Occipital lobe (tissue), 2 donors: ENCODE results near the gene NUDT1. TPM values are rescaled to one million over a fixed set of nuclear protein-coding genes. Genes with fewer than 3 reads are reported as not detected.

Source experiments
- DNase-seq: peaks from one replicate; lab custom pipeline; 2025; lab: John Stamatoyannopoulos, UW
- total RNA-seq: library from RNA; depleted of rRNA; stranded (reverse); fragments of >200 nt; gene quantifications from one replicate; pipeline ENCODE4 v1.2.3, GENCODE V29; 2014

The NUDT1 gene
- total RNA-seq, 1 donor from 2014 or later, result 13.7 TPM

DNA sequence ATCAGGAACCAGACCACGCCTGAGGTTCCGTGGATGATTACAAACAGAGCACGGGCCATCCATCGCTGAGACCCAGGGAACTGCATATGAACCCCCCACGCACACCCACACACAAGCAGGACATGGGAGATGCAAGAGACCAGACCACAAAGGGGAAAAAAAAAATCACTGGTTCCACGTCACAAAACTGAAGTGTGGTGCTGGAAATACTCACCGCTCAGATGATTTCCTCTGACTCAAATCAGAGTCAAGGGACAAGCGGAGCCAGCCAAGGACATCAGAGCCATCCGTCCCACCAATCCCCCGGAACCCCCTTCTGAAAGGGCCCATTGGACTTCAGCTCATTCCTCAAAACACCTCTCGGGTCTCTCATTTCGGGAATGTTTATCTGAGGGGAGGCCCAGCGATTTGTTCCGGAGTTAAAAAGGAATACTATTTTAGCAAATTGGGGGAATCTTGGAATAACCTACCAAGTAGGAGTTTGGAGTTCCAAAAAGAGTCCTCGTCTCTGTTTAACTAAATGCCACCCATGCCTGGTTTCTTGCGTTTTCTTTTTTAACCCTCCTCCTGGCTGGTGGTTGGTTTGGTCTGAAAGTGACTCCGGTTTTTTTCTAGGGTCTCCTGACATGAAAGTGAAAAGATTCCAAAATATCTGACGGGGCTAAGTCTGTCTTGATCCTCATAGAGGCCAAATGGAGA lies 57.3 kb downstream of the NUDT1 start:
- no peak for DNase-seq

DNA sequence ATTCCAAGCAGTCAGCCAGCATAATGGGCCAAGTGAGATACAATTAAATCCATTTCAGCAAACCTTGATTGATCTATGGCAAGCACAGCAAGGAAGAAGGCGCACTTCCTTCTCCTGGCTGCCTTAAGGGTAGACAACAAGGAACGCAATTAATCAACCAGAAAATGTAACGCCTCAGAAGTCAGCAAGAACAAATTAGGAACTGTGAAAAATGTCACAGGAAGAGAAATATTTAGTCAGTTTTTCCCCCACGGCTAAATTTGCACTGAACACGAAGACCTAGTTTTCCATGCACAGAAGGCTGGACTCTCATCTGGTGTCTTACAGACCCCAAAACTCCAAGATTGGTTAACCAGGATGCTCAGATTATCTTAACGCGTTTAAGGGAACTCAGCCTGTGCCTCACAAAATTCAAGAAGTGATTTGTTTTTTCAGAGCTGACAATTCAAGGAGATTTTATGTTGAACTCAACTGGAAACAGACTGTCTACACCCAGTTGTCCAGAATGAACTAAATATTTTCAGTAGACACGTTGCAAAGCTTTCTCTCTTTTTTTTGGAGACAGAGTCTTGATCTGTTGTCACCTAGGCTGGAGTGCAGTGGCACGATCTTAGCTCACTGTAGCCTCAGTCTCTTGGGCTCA lies 58.0 kb downstream of the NUDT1 start:
- DNase-seq, result no peak

Other genes starting within 250 kb of the NUDT1 start
- gene MAD1L1, start 9.3 kb upstream of the NUDT1 start, total RNA-seq, result 24.2 TPM
- gene MRM2, start within 50 bp of the NUDT1 start, total RNA-seq, result 15.0 TPM
- gene SNX8, start 72.2 kb downstream of the NUDT1 start, total RNA-seq, result 13.4 TPM
- gene EIF3B, start 112.6 kb downstream of the NUDT1 start, total RNA-seq, result 63.0 TPM
- gene CHST12, start 161.4 kb downstream of the NUDT1 start, total RNA-seq, result 1.9 TPM
- not detected for gene GRIFIN, start 234.2 kb downstream of the NUDT1 start, total RNA-seq